ENCODE measurements around the gene WT1. TPM values are rescaled to one million over a fixed set of nuclear protein-coding genes. Genes with fewer than 3 reads are reported as not detected.

Gene WT1
- total and polyA plus RNA-seq, 11 donors = 1.0 to 16.6 (median 2.2) TPM

DNA sequence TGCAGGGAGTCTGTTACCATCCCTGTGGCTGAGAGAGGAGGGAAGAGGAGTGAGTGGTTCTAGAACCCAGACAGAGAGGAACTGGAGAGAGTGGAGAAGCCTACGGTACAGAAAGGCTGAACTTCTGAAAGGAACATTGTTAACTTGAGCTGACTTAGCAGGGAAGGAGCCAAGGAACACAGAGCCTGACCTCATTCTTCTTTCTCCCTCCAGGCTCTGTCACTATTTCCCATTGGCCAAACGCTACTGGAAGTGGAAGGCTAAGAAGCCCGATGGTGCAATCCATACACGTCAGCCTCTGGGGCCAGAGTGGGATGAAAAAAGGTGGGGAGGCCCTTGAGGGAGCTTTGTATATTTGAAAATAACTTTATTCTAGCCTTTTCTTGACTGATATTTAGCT lies 16.5 kb upstream of the WT1 start:
- no peak overlapping the region for H3K4me3 ChIP-seq
- WGBS, 4 donors = 68 to 83% (median 77%) methylated on average over 4 of the region's 4 CpGs
- DNase-seq (peak in 2 of 5 donors; percentile 70 to 75), ATAC-seq (peak; percentile 79 to 96 (median 88))
- peak overlapping the region in 5 of 12 donors; percentile 10 to 62 (median 38) for H3K27ac ChIP-seq
- intact Hi-C loops (cut with DNase I) = loop anchor here in 1 of 10 donors (10.0 kb wide), 1 partner anchor 343 kb away; the partner anchor contains the start of gene CCDC73
- H3K27me3 ChIP-seq = no peaks in the 10 kb centered on the region
- no peaks in the 10 kb centered on the region for H3K9me3 ChIP-seq
- H3K4me1 ChIP-seq = peaks cover 0 to 6% (median 0%) of the 10 kb centered on the region in 12 donors
- H3K36me3 ChIP-seq = no peaks in the 10 kb centered on the region
- TF ChIP-seq, protein P1, sequence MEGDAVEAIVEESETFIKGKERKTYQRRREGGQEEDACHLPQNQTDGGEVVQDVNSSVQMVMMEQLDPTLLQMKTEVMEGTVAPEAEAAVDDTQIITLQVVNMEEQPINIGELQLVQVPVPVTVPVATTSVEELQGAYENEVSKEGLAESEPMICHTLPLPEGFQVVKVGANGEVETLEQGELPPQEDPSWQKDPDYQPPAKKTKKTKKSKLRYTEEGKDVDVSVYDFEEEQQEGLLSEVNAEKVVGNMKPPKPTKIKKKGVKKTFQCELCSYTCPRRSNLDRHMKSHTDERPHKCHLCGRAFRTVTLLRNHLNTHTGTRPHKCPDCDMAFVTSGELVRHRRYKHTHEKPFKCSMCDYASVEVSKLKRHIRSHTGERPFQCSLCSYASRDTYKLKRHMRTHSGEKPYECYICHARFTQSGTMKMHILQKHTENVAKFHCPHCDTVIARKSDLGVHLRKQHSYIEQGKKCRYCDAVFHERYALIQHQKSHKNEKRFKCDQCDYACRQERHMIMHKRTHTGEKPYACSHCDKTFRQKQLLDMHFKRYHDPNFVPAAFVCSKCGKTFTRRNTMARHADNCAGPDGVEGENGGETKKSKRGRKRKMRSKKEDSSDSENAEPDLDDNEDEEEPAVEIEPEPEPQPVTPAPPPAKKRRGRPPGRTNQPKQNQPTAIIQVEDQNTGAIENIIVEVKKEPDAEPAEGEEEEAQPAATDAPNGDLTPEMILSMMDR (IDR thresholded peaks at IDR 0.05) = no peak
- TF ChIP-seq POLR2A (IDR thresholded peaks at IDR 0.05) = no peak

DNA sequence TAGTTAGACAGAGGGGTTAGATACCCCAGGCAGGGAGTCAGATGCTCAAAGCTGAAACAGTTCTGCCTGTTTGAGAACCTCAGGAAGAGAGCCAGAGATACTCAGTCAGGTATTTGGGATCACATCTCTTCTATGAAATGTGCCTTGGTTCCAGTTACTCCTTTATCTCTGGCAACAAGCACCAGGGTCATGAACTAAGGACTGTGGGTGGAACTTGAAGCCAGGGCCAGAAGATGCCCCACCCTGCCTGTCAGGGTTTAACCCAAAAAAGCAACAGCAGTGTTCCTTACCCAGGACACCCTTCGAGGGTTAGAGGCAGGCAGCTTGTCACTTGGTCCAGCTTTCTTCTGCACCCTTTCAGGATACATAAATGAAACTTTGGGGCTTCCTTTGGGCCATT lies 15.0 kb upstream of the WT1 start:
- ATAC-seq (peak in 3 of 4 donors; percentile 32 to 49 (median 46)), DNase-seq (no peak)
- no peak overlapping the region for H3K27ac ChIP-seq
- no peaks in the 10 kb centered on the region for H3K9me3 ChIP-seq
- WGBS, 4 donors = 58 to 74% (median 60%) methylated on average over 1 of the region's 1 CpG; no CpG with 5 or more reads in 1 of the 4 donors
- no peaks in the 10 kb centered on the region for H3K36me3 ChIP-seq
- intact Hi-C loops (cut with DNase I) = loop anchor here in 1 of 10 donors (10.0 kb wide), 1 partner anchor 344 kb away; the partner anchor contains the start of gene CCDC73
- H3K4me1 ChIP-seq = peaks cover 0 to 6% (median 0%) of the 10 kb centered on the region in 12 donors
- H3K4me3 ChIP-seq = no peak overlapping the region
- TF ChIP-seq, protein P1 (IDR thresholded peaks at IDR 0.05) = no peak
- TF ChIP-seq POLR2A (IDR thresholded peaks at IDR 0.05) = no peak
- no peaks in the 10 kb centered on the region for H3K27me3 ChIP-seq

DNA sequence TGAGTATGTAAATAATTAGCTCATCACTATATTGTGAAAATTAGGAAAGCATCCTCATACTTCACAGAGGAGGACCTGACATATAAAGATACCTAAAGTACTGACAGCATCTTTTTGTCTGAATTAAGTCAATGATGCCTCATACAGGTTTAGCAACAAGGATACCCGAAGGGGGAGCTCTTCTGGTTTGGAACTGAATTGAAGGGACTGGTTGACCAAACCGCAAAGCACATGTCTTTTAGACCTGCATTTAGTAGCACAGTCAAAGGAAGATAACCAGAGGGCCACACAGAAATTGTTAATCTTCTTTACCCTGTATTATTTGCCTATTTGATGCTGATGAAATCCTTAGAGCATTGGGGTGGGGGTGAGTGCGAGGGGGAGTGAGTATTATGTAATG lies 12.9 kb upstream of the WT1 start:
- no peak for DNase-seq
- Histone ChIP-seq H3K36me3 (no peaks in the 10 kb centered on the region), H3K4me1 (peaks cover 0 to 6% (median 0%) of the 10 kb centered on the region in 12 donors), H3K27me3 (peaks cover 0 to 13% (median 0%) of the 10 kb centered on the region in 9 donors), H3K9me3 (no peaks in the 10 kb centered on the region), H3K27ac (no peak overlapping the region), H3K4me3 (no peak overlapping the region)
- WGBS, 4 donors = 40 to 64% (median 53%) methylated on average over 3 of the region's 3 CpGs
- TF ChIP-seq POLR2A (IDR thresholded peaks at IDR 0.05) = no peak
- TF ChIP-seq, protein P1 (IDR thresholded peaks at IDR 0.05) = no peak
- intact Hi-C loops (cut with DNase I) = no loop called here
- no peak for ATAC-seq

DNA sequence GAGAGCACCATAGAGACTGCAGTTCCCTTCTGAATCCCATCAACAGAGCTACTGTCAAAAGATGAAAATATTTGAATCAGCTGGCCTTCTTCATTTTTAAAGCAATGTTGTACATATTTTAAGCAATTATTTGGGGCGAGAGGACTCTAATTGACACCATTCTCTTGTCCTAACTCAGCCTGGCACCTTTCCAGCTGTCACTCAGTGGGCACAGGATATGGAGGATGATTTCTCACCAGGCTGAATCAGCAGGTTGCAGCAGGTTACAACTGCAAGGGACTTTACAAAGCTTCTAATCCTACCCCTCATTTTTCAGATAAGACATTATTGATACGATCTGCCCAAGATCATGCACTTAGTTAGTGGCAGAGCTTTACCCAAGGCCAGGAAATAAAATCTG lies 11.9 kb upstream of the WT1 start:
- DNase-seq = no peak
- no peaks in the 10 kb centered on the region for H3K9me3 ChIP-seq
- H3K27ac ChIP-seq = no peak overlapping the region
- intact Hi-C loops (cut with DNase I) = no loop called here
- TF ChIP-seq POLR2A (IDR thresholded peaks at IDR 0.05) = no peak
- TF ChIP-seq, protein P1 (IDR thresholded peaks at IDR 0.05) = no peak
- H3K4me1 ChIP-seq = peaks cover 0 to 6% (median 0%) of the 10 kb centered on the region in 12 donors
- ATAC-seq = no peak
- H3K27me3 ChIP-seq = peaks cover 0 to 20% (median 5%) of the 10 kb centered on the region in 9 donors
- no peak overlapping the region for H3K4me3 ChIP-seq
- H3K36me3 ChIP-seq = no peaks in the 10 kb centered on the region
- WGBS, 4 donors = 68 to 89% (median 73%) methylated on average over 2 of the region's 2 CpGs

Measured in heart left ventricle (tissue), 16 donors.